Mammary epithelial cell (primary cell): ENCODE results near the gene TMEM150C.

Experiments
- CTCF ChIP-seq, 2 donors: IDR thresholded peaks in 1 of 2; conservative IDR thresholded peaks in 1 of 2; 2 replicates each; pipeline ENCODE4 v1.5.1; 2011 to 2012; ENCODE audit warnings: inconsistent platforms in 2 of 2, low read length in 2 of 2, mild to moderate bottlenecking in 2 of 2, control low read depth in 1 of 2, low read depth in 1 of 2; ENCODE audit not compliant: insufficient read depth in 1 of 2; ENCODE audit errors: extremely low read depth in 1 of 2
- EZH2 ChIP-seq: IDR thresholded peaks from 2 replicates; pipeline ENCODE4 v1.6.1; 2012; ENCODE audit warnings: low read length, inconsistent platforms, borderline replicate concordance

- no peak for TF ChIP-seq CTCF (conservative IDR thresholded peaks at IDR 0.05 in 1 of 2, IDR thresholded peaks at IDR 0.05 in 1 of 2; ENCODE audit: extremely low read depth in 1 of 2, insufficient read depth in 1 of 2, low read depth in 1 of 2, low read length in 2 of 2)
- no peak for TF ChIP-seq EZH2
Observed at GRCh38 chr4:82491251-82491960, 70.4 kb downstream of the TMEM150C start.
